GM20000 (cell line): ENCODE measurements around the gene ANKRD44.

ENCODE experiments used
- DNase-seq: peaks from one replicate; pipeline ENCODE4 v3.0.0; 2012; ENCODE audit warnings: low spot score
- CTCF ChIP-seq: IDR thresholded peaks from 2 replicates; pipeline ENCODE4 v1.5.1; 2012; ENCODE audit warnings: mild to moderate bottlenecking, control low read depth; ENCODE audit errors: extremely low read depth, missing control alignments

ANKRD44 gene

GRCh38 chr2:197096649-197097048, 213.9 kb downstream of the ANKRD44 start:
- TF ChIP-seq CTCF, result no peak
- DNase-seq, result no peak

GRCh38 chr2:197092431-197092830, 218.1 kb downstream of the ANKRD44 start:
- TF ChIP-seq CTCF, result no peak
- DNase-seq, result no peak

- no peak for DNase-seq
- TF ChIP-seq CTCF, result no peak
Measured at GRCh38 chr2:197090742-197091367, 219.7 kb downstream of the ANKRD44 start.

- no peak for TF ChIP-seq CTCF
- no peak for DNase-seq
Measured at GRCh38 chr2:197089655-197090054, 220.9 kb downstream of the ANKRD44 start.

- DNase-seq, result no peak
- no peak for TF ChIP-seq CTCF
Measured at GRCh38 chr2:197088694-197089093, 221.9 kb downstream of the ANKRD44 start.

GRCh38 chr2:197086500-197086899, 224.1 kb downstream of the ANKRD44 start:
- peak; percentile 17 for DNase-seq
- no peak for TF ChIP-seq CTCF

GRCh38 chr2:197085665-197086064, 224.9 kb downstream of the ANKRD44 start:
- no peak for TF ChIP-seq CTCF
- DNase-seq, result no peak
